ENCODE results near the gene OR1F1.
"Not testable (repeated sequence)": the region's sequence is repeated elsewhere in the genome, so short reads cannot be mapped to it uniquely, and the experiment has no call there.

OR1F1 gene

GRCh38 chr16:3202903-3203539 is 15.0 kb downstream of the OR1F1 start:
- H3K27ac ChIP-seq = no peak overlapping the region
- no peak for TF ChIP-seq CTCF (conservative IDR thresholded peaks at IDR 0.05)

- H3K27ac ChIP-seq = not testable (repeated sequence)
Measured at GRCh38 chr16:3205939-3206338, 17.9 kb downstream of the OR1F1 start.

- TF ChIP-seq CTCF (conservative IDR thresholded peaks at IDR 0.05) = no peak
- H3K27ac ChIP-seq = no peak overlapping the region
Measured at GRCh38 chr16:3207086-3207953, 19.3 kb downstream of the OR1F1 start.

- no peak overlapping the region for H3K27ac ChIP-seq
- no peak for TF ChIP-seq CTCF (conservative IDR thresholded peaks at IDR 0.05)
Measured at GRCh38 chr16:3212006-3212405, 24.0 kb downstream of the OR1F1 start.

GRCh38 chr16:3212567-3212966 is 24.6 kb downstream of the OR1F1 start:
- TF ChIP-seq CTCF (conservative IDR thresholded peaks at IDR 0.05) = no peak
- H3K27ac ChIP-seq = no peak overlapping the region

- H3K27ac ChIP-seq = no peak overlapping the region
Measured at GRCh38 chr16:3214904-3215600, 27.0 kb downstream of the OR1F1 start.

GRCh38 chr16:3215601-3216262 is 27.7 kb downstream of the OR1F1 start:
- TF ChIP-seq CTCF (conservative IDR thresholded peaks at IDR 0.05) = no peak
- no peak overlapping the region for H3K27ac ChIP-seq

More at GRCh38 chr16:3214904-3215600, 27.0 kb downstream of the OR1F1 start:
- no peak for TF ChIP-seq CTCF (conservative IDR thresholded peaks at IDR 0.05)
